K562 (cell line): ENCODE data around the gene C17orf50. TPM values are rescaled to one million over a fixed set of nuclear protein-coding genes. Genes with fewer than 3 reads are reported as not detected.

ENCODE experiments used
- EHMT2 ChIP-seq: fragments of 450-650 bp; IDR thresholded peaks from 2 replicates; pipeline ENCODE4 v1.6.1; 2018; ENCODE audit warnings: antibody characterized with exemption
- GTF2E2 ChIP-seq: fragments of 200-800 bp; sonication (Bioruptor generic); IDR thresholded peaks from 2 replicates; pipeline ENCODE4 v1.6.1; 2016; ENCODE audit warnings: missing genetic modification characterization, missing compliant biosample characterization
- HEY1 ChIP-seq: fragments of 250-450 bp; sonication (Bioruptor Pico); IDR thresholded peaks from 2 replicates; pipeline ENCODE4 v1.5.0; 2020; ENCODE audit warnings: mild to moderate bottlenecking, moderate library complexity, borderline replicate concordance
- IRF9 ChIP-seq: fragments of 450-650 bp; IDR thresholded peaks from 2 replicates; pipeline ENCODE4 v1.6.1; 2016; ENCODE audit warnings: missing biosample characterization, missing genetic modification characterization
- POLR3A ChIP-seq: IDR thresholded peaks from 2 replicates; pipeline ENCODE4 v1.6.1; 2011; ENCODE audit warnings: borderline replicate concordance, mild to moderate bottlenecking, moderate library complexity; ENCODE audit not compliant: insufficient read length, insufficient read depth; ENCODE audit errors: extremely low read depth
- RBM22 ChIP-seq: fragments of 200-400 bp; formaldehyde crosslinking; IDR thresholded peaks from 2 replicates; pipeline ENCODE4 v1.6.1; 2018; ENCODE audit warnings: low read length, low read depth; ENCODE audit not compliant: poor library complexity, severe bottlenecking
- TBL1XR1 ChIP-seq, 2 experiments: IDR thresholded peaks; 2 replicates each; pipeline ENCODE4 v1.6.1; 2012; ENCODE audit warnings: improper control_type of control experiment in 2 of 2, low read length in 2 of 2, mild to moderate bottlenecking in 1 of 2
- TFAM ChIP-seq: fragments of 250-450 bp; sonication (Bioruptor Pico); conservative IDR thresholded peaks from 2 replicates; pipeline ENCODE4 v1.5.0; 2021; ENCODE audit warnings: mild to moderate bottlenecking, moderate library complexity
- polyA plus RNA-seq, 8 experiments: library from polyadenylated mRNA; depleted of rRNA in 4 of 8; stranded (reverse) in 5 of 8; unstranded in 3 of 8; fragments of >200 nt; fragmentation: Nextera tagmentation in 2 of 8; fragmentation: Illumina TruSeq in 1 of 8; extraction: Ambion mirVana in 2 of 8; extraction: Trizol in 1 of 8; gene quantifications; 2 replicates each; pipeline versions ENCODE4 v1.2.1 to v1.2.3, GENCODE V29; 2011 to 2014; ENCODE audit warnings: inconsistent platforms in 1 of 8, missing spikeins in 1 of 8
- total RNA-seq, 7 experiments: library from RNA; depleted of rRNA in 6 of 7; stranded (reverse); fragments of >200 nt in 6 of 7; fragmentation: Illumina TruSeq in 2 of 7; extraction: Trizol in 2 of 7; gene quantifications; 2 replicates each; pipeline versions ENCODE4 v1.2.1 to v1.2.3, GENCODE V29; 2011 to 2021; ENCODE audit warnings: low replicate concordance in 1 of 7
- TF ChIP-seq, protein P1 (sequence below): fragments of 150-350 bp; conservative IDR thresholded peaks from 2 replicates; pipeline ENCODE4 v1.6.1; 2014; ENCODE audit warnings: low read length

C17orf50 gene
- total and polyA plus RNA-seq, 9 of the 15 experiments (the other 6 are each of a cell fraction or from before 2014, with no cell fraction given) = not detected

- TF ChIP-seq IRF9 (no peak), RBM22 (no peak), TBL1XR1 (IDR thresholded peaks at IDR 0.05; ENCODE audit: low read length in 2 of 2) (no peak), TFAM (no peak), GTF2E2 (tag) (no peak), HEY1 (CRISPR knock-in tag) (no peak), EHMT2 (no peak), POLR3A (no peak)
- TF ChIP-seq, protein P1, sequence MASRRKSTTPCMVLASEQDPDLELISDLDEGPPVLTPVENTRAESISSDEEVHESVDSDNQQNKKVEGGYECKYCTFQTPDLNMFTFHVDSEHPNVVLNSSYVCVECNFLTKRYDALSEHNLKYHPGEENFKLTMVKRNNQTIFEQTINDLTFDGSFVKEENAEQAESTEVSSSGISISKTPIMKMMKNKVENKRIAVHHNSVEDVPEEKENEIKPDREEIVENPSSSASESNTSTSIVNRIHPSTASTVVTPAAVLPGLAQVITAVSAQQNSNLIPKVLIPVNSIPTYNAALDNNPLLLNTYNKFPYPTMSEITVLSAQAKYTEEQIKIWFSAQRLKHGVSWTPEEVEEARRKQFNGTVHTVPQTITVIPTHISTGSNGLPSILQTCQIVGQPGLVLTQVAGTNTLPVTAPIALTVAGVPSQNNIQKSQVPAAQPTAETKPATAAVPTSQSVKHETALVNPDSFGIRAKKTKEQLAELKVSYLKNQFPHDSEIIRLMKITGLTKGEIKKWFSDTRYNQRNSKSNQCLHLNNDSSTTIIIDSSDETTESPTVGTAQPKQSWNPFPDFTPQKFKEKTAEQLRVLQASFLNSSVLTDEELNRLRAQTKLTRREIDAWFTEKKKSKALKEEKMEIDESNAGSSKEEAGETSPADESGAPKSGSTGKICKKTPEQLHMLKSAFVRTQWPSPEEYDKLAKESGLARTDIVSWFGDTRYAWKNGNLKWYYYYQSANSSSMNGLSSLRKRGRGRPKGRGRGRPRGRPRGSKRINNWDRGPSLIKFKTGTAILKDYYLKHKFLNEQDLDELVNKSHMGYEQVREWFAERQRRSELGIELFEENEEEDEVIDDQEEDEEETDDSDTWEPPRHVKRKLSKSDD = no peak
Measured at GRCh38 chr17:35765086-35765710, 4.5 kb downstream of the C17orf50 start (continued).
